ENCODE data around the gene SCLT1.

Gene SCLT1

GRCh38 chr4:128950796-128951195 is 142.5 kb downstream of the SCLT1 start:
- TF ChIP-seq SIN3A (IDR thresholded peaks at IDR 0.05; ENCODE audit: borderline replicate concordance, insufficient read depth, low read length) (no peak), FOXP2 (optimal IDR thresholded peaks at IDR 0.05; ENCODE audit: borderline replicate concordance, extremely low read depth, extremely low read length, insufficient read depth) (no peak), POLR2AphosphoS5 (IDR thresholded peaks at IDR 0.05; ENCODE audit: low read depth, low read length) (no peak), TAF1 (IDR thresholded peaks at IDR 0.05; ENCODE audit: borderline replicate concordance, insufficient read depth, low read length) (no peak)
- TF ChIP-seq, protein P1, sequence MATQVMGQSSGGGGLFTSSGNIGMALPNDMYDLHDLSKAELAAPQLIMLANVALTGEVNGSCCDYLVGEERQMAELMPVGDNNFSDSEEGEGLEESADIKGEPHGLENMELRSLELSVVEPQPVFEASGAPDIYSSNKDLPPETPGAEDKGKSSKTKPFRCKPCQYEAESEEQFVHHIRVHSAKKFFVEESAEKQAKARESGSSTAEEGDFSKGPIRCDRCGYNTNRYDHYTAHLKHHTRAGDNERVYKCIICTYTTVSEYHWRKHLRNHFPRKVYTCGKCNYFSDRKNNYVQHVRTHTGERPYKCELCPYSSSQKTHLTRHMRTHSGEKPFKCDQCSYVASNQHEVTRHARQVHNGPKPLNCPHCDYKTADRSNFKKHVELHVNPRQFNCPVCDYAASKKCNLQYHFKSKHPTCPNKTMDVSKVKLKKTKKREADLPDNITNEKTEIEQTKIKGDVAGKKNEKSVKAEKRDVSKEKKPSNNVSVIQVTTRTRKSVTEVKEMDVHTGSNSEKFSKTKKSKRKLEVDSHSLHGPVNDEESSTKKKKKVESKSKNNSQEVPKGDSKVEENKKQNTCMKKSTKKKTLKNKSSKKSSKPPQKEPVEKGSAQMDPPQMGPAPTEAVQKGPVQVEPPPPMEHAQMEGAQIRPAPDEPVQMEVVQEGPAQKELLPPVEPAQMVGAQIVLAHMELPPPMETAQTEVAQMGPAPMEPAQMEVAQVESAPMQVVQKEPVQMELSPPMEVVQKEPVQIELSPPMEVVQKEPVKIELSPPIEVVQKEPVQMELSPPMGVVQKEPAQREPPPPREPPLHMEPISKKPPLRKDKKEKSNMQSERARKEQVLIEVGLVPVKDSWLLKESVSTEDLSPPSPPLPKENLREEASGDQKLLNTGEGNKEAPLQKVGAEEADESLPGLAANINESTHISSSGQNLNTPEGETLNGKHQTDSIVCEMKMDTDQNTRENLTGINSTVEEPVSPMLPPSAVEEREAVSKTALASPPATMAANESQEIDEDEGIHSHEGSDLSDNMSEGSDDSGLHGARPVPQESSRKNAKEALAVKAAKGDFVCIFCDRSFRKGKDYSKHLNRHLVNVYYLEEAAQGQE (IDR thresholded peaks at IDR 0.05; ENCODE audit: insufficient read depth in 1 of 2, low read depth in 2 of 2, low read length in 2 of 2) = no peak

DNA sequence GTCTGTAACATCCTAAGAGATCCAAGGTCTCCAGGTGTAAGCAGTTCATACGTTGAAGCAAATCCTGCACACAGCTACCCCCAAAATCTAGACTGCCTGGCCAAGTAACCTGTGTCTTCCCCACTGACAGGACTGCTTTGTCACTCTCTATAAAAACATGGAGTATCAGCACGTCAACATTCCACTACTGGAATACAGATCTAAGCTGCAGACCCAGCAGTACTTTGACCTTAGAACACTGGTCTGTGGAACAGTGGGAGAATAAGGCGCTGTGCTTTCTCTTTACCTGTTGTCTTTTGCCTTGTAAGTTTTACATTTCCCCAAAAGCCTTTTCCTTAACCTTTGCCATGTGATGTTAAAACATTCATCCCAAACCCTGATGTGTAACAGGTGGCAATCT is 146.4 kb downstream of the SCLT1 start:
- TF ChIP-seq, protein P1 (IDR thresholded peaks at IDR 0.05; ENCODE audit: insufficient read depth in 1 of 2, low read depth in 2 of 2, low read length in 2 of 2) = no peak
- TF ChIP-seq FOXP2 (optimal IDR thresholded peaks at IDR 0.05; ENCODE audit: borderline replicate concordance, extremely low read depth, extremely low read length, insufficient read depth) (no peak), SIN3A (IDR thresholded peaks at IDR 0.05; ENCODE audit: borderline replicate concordance, insufficient read depth, low read length) (no peak), TAF1 (IDR thresholded peaks at IDR 0.05; ENCODE audit: borderline replicate concordance, insufficient read depth, low read length) (no peak), POLR2AphosphoS5 (IDR thresholded peaks at IDR 0.05; ENCODE audit: low read depth, low read length) (no peak)

- TF ChIP-seq TAF1 (IDR thresholded peaks at IDR 0.05; ENCODE audit: borderline replicate concordance, insufficient read depth, low read length) (no peak), POLR2AphosphoS5 (IDR thresholded peaks at IDR 0.05; ENCODE audit: low read depth, low read length) (no peak), FOXP2 (optimal IDR thresholded peaks at IDR 0.05; ENCODE audit: borderline replicate concordance, extremely low read depth, extremely low read length, insufficient read depth) (no peak), SIN3A (IDR thresholded peaks at IDR 0.05; ENCODE audit: borderline replicate concordance, insufficient read depth, low read length) (no peak)
- TF ChIP-seq, protein P1 (IDR thresholded peaks at IDR 0.05; ENCODE audit: insufficient read depth in 1 of 2, low read depth in 2 of 2, low read length in 2 of 2) = no peak
These were observed 150.7 kb downstream of the SCLT1 start for GRCh38 chr4:128942607-128943006.

- TF ChIP-seq FOXP2 (optimal IDR thresholded peaks at IDR 0.05; ENCODE audit: borderline replicate concordance, extremely low read depth, extremely low read length, insufficient read depth) (no peak), TAF1 (IDR thresholded peaks at IDR 0.05; ENCODE audit: borderline replicate concordance, insufficient read depth, low read length) (no peak), POLR2AphosphoS5 (IDR thresholded peaks at IDR 0.05; ENCODE audit: low read depth, low read length) (no peak), SIN3A (IDR thresholded peaks at IDR 0.05; ENCODE audit: borderline replicate concordance, insufficient read depth, low read length) (no peak)
- TF ChIP-seq, protein P1 (IDR thresholded peaks at IDR 0.05; ENCODE audit: insufficient read depth in 1 of 2, low read depth in 2 of 2, low read length in 2 of 2) = no peak
These were observed 152.4 kb downstream of the SCLT1 start for GRCh38 chr4:128940971-128941370.

DNA sequence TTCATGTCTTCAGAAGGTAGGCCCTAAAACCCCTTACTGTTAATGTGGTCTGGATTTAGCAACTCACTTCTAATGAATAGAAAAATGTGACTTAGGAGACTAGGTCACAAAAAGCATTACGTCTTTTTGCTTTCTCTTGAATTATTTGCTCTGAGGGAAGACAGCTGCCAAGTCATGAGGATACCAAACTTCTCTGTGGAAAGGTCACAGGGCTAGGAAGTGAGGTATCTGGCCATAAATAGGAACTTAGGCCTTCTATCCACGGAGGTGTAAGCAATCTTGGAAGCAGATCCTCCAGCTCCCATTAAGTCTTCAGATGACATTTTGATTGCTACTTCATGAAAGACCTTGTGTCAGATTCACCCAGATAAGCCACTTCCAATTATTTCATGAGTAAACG is 163.3 kb downstream of the SCLT1 start:
- TF ChIP-seq SIN3A (IDR thresholded peaks at IDR 0.05; ENCODE audit: borderline replicate concordance, insufficient read depth, low read length) = no peak
- TF ChIP-seq, protein P1 (IDR thresholded peaks at IDR 0.05; ENCODE audit: insufficient read depth in 1 of 2, low read depth in 2 of 2, low read length in 2 of 2) = no peak
- no peak for TF ChIP-seq FOXP2 (optimal IDR thresholded peaks at IDR 0.05; ENCODE audit: borderline replicate concordance, extremely low read depth, extremely low read length, insufficient read depth)
- TF ChIP-seq TAF1 (IDR thresholded peaks at IDR 0.05; ENCODE audit: borderline replicate concordance, insufficient read depth, low read length) = no peak
- no peak for TF ChIP-seq POLR2AphosphoS5 (IDR thresholded peaks at IDR 0.05; ENCODE audit: low read depth, low read length)
